ENCODE data around the gene PCBP3.
"Not testable (repeated sequence)": the region's sequence is repeated elsewhere in the genome, so short reads cannot be mapped to it uniquely, and the experiment has no call there.

PCBP3 gene

DNA sequence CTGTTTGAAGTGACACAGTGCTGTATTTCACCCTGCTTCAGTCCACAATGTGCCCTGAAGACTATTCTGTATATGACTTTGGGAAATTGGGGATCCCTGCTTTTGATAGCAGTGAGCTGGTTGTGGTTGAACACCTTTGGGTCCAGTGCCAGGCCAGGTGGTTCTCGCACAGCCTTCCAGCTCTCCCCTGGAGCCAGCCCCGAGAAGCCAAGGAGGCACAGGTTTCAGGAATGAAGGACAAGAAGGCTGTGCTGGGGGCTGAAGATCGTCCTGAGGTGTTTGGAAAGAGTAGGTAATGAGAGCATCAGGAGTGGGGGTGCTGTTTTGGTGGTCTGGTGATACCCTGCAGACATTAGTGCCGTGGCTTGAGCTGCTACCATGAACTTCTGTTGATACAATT lies 206.7 kb downstream of the PCBP3 start:
- FAIRE-seq = no peak

DNA sequence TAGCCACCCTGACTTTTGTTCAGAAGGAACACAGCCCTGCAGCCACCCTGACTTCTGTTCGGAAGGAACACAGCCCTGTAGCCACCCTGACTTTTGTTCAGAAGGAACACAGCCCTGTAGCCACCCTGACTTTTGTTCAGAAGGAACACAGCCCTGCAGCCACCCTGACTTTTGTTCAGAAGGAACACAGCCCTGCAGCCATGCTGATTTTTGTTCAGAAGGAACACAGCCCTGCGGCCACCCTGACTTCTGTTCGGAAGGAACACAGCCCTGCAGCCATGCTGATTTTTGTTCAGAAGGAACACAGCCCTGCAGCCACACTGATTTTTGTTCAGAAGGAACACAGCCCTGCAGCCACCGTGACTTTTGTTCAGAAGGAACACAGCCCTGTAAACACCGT lies 208.9 kb downstream of the PCBP3 start:
- FAIRE-seq = not testable (repeated sequence)

DNA sequence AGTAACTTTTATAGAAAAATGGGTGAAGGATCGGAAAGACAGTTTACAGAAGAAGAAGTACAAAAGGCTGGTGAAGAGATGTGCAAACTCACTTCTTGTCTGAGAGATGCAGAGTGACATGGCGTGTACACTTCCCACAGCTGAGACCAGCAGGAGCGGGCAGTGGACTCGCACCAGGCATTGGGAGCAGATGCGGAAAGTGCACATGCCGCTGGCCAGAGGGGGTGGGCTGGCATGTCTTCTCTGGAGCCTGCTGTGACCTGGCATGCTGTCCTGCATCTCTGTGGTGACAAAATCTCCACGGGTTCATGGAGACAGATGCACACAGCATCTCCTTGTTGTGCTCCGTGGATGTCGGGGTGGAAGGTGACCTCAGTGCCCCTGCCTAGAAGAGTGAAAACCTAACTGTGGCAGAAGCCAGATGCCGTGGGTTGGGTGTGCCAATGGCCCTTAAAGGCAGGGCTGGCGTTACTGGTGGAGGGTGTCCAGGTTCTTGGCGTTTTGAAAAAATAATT lies 209.4 kb downstream of the PCBP3 start:
- no peak for FAIRE-seq

DNA sequence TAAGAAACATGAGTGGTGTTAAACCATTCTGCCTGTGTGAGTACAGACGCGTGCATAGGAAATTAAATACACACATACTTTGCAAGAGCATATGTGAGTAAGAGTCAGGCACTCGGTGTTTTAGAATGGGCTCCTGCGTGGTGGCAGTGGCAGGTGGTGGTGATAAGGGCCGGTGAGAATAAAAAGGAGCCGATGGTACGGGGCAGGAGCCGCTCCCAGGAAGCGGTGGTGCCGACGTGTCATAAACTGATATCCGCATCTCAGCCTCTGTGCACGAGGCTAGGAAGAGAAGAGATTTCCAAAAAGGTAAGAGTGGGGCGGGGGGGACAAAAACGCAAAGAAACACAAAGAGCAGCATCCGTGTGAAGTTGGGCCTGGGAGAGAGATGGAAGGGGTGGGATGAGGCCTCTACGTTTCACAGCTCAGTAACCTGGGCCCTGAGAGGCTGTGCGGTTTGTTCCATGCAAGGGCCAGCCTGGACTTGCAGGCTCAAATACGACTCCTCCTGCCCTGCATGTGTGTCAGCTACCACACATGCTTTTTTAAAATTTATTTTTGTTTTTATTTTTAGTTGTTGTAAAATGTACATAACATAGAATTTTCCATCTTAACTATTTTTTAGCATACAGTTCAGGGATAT lies 210.3 kb downstream of the PCBP3 start:
- no peak for FAIRE-seq

DNA sequence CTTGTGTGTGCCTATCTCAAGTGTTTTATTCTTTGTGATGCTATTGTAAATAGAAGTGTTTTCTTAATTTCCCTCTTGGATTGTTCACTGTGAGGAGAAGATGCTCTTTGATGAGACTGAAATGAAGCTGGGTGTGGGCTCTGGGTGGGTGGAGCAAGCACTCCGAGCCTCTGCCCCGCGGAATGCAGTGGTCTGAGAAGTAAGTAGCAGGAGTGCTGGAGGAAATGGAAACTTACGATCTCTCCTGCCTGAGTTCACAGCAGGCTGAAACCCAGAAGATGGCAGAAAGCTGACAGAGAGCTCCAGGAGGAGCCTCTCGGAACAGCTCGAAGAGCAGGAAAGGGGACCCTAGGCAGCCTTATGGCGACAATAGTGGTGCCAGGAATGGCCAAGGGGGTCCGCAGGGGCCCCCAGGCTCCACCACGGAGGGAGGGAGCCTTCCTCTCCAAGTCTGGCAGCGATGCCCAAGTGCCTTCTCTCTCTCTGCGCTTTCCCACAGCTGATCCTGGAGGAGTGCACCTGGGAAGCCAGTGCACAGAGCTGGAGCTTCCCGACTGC lies 211.2 kb downstream of the PCBP3 start:
- FAIRE-seq = no peak

DNA sequence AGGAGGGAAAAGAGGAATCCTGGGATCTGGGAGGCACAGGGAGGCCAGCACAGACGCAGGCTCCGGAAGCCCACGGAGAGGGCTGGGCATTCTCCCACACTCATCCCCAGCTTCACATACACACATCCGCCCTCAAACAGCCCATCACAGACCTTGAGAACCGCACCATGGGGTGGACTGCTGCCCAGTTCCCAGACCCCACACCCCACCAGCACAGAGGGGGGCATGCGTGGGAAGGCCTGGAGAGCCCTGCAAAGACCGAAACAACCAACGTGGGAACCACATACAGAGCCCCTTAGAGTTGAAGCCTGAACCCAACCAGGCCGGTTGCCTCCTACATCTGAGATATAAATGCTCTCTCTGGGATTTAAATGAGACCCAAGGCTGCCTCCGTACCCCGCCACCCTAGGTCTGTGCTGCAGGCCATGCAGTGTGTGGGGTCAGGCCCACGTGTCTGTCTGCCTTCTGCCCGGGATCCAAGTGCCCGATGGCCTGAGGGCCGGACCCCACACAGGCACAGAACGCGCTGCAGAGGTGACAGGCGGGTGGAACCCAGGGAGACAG lies 211.8 kb downstream of the PCBP3 start:
- no peak for FAIRE-seq

DNA sequence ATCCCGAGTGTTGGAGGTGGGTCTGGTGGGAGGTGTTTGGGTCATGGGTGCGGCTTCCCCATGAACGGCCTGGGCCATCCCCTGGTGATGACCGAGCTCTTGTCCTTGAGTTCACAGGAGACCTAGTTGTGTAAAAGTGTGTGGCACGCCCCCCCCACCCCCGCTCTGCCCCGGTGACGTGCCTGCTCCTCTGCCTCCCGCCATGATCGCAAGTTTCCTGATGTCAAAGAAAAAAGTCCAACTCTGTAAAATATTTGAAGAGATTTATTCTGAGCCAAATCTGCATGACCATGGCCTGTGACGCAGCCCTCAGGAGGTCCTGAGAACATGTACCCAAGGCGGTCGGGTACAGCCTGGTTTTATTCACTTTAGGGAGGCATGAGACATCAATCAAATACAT lies 212.9 kb downstream of the PCBP3 start:
- no peak for FAIRE-seq

DNA sequence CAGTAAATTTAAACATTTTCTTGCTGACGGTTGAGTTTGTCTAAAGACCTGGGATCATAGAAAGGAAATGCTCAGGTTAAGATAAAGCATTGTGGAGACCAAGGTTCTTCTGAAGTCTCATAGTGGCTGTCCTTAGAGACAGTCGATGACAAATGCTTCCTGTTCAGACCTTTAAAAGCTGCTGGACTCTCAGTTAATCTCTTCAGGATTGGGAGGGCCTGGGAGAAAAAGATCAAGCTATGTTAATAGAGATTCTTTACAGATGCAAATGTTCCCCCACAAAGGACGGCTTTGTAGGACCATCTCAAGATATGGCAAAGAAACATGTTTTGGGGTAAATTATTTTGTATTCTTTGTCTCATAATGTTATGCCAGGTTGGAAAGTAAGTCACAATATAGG lies 213.4 kb downstream of the PCBP3 start:
- no peak for FAIRE-seq

DNA sequence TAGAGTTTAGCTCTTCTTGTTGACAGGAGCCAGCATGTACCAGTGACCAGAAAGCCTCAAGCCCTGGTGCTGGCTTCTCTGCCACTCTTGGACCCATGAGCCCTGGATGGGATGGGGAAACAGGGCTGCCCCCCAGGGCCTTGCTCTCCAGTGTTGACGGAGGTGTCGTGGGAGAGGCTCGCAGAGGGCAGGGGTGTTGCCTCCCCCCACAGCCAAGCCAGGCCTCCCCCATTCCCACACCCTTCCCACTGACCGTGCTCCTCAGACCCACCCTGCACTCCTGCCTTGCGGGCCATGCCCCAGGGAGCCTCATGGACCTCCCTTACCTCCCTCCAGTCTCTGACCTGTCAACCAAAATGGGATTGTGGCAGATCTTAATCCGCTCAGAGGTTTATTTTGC lies 214.2 kb downstream of the PCBP3 start:
- FAIRE-seq = no peak

DNA sequence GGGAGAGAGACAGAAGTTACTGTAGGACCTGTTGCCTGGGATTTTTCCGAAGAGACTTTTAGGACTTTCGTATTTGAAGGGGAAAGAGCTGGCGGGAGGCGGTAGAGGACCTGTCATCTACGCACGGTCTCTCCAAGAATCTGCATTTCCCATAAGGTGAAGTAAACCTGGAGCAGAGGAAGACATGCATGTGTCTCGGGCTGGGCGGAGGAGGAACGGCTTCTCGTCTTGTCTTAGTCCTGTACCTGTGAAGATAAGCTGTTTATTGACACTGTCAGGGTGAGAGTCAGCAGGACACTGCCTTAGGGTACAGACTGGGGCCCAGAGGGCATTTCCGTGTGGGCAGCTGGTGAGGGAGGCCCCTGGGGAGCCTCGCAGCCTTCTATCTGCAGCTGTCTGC lies 214.7 kb downstream of the PCBP3 start:
- FAIRE-seq = no peak

DNA sequence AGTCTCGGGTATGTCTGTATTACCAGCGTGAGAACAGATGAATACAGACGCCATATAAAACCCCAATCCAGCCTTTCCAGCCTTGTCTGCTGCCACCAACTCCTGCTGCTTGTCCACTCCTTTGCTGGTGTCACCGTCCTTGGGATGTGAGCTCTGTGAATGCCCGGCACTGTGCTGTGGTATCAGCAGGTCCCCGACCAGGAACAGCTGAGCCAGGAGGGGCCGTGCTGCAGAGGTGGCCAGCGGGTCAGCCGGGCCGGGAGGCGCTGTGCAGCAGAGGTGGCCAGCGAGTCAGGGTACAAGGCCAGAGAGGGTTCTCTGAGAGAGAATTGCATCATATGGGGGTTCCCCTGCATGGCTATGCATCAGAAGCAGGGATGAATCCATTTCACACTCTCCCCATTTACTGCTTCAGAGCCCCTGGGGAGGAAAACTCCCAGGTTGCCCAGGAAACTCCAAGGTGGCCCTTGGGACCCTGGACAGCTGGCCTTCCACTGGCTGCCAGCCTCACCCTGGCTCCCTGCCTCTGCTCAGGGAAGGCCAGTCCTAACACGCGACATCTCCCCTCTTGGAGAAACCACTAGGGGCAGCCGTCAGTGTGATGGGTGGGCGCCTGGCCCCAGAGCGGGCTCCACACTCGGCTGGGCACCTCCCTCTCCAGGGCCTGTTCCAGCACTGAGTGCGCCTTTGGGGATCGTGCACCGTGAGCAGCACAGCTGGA lies 215.7 kb downstream of the PCBP3 start:
- no peak for FAIRE-seq

DNA sequence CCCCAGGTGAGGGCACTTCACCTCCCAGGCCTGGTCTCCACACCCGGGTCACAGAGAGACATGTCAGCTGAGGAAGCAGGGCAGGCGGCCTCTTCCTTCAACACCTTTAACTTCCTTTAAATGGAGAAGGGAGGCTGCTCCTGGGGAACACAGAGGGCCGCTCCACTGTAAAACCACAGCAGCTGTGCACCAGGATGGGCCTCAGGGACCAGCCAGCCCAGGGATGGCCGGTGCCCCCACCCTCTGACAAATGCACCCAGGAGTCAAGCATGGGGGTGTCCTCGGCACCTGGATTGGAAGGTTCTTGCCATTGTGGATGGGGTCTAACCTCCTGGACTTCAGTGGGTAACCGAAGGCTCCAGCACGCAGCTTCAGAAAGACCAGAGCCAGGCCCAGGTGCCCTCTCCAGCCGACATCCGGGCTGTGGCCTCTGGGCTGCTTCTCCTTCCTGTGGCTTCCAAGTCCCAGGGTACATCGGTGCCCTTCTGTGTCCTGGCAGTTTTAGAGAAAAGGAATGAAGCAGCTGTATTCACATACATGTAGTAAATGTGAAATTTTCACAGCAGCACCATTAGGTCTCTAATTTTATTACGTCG lies 216.3 kb downstream of the PCBP3 start:
- FAIRE-seq = no peak

DNA sequence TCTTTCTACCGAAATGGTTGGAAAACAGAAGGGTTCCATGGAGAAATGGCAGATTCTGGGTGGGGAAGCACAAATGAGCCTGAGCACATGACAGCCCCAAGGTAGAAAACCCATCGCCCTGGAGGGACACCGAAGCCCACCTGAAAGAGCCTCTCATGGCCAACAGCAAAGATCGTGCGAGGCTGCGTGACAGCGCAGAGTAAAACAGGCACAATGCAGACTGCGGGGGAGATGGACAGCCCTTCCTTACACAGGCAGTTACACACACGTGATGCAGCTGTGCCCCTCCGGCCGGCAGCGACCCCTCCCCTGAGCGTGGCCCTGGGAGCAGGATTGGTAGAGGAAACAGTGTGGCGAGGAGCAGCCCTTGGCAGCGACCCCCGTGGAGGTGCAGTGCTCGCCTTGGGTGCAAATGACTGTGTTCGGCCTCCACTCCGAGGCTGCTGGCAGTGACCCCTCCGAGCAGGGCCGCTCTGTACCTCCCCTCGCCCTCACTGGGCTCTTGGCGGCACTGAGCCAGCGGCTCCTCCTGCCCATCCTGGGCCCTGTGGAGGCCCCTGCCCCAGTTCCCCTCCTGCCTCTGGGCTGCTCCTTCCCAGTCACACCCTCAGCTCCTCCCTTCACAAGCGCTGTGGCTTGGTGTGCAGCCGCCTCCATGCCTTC lies 217.1 kb downstream of the PCBP3 start:
- FAIRE-seq = no peak

DNA sequence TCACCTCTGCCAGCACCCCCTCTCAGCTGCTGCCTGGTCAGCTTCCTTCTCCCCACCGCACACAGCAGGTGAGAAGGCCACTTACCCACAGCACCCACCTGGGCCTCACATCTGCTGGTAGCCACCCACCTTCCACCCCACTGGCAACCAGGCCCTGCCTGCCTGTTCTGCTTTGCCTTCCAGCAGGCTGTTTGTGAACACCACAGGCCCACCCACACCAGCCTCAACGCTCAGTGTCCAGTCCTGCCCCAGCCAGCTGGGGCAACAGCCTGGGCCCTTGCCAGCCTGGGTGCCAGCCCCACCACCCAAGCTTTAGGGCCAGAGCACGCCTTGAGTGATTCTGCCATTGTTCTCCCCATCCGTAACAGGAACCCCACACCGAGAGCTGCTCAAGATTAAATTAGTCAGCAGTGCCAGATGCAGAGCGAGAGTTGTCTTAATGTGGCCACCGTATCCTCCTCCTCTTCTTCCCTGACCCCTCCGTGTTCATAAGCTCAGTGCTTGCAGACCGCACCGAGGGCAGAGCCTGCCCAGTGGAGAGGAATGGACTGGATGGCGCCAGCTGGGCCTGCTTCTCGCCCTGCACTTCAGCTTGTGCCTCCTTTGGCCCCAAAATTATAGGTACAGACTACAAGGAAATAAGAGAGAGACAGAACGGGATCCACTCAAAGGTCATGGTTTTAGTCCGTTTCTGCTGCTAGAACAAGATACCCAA lies 217.8 kb downstream of the PCBP3 start:
- no peak for FAIRE-seq

DNA sequence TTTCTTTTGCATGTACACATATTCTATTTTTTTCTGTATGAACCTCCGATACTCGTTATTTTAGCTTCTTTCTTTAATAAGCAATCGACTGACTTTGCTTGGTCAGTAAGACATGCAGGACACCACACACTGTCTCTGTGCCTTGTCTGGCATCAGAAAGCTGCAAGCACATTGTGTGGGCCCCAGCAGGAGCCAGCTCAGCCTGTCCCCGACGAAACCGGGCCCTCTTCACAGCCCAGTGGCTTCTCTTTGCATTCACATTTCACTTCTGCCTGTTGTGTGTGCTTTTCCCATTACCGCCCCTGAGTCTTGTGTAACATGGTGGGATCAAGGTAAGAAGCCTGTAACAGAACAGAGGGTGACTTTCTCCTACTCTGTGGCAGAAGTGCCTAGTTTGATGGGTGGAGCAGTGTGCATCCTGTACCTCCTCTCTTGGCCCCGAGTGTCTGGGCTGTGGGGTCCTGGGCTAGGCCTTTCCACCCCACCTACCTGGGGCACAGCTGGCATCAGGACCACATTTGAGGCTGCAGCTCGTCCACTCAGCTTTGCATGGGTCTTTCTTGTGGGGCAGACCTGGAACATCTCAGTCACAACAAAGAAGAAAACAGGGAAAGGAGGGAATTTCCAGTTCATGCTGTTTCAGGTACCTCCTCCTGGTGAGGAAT lies 219.2 kb downstream of the PCBP3 start:
- no peak for FAIRE-seq

DNA sequence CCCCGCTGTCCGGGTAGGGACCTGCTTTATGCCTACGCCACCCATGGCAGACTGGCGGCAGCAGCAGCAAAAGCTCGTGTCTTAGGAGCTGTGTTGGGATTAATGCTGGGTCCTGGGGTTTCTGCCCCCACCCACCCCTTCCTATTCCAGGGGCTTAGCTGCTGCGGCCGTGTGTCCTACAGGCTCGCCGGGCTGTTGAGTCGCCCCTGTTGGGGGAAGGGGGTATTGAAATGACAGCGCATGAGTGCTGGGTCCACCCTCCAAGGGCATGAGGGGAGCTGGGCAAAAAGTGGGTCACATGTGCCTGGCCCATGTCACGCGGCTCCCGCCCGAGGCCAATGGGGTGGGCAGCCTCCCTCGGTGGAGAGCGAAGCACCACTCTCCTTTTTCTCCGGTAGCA lies 219.7 kb downstream of the PCBP3 start:
- no peak for FAIRE-seq

DNA sequence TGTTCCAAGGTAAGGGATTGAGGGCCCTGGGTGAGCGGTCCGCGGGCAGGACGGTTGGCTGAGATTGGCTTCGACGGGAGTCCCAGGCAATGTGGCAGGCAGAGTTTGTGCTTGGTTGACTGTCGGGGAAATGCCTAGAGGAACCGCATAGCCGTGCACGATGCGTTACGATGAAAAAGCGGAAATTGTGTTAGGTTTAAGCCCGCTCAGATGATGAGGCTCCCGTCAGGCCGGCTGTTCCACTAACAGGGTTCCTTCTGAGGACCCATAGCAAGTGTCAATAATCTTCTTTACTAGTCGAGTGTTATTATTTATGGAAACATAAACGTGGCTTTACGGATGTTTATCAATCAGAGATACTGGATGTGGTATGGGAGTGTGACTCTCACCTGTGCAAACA lies 220.2 kb downstream of the PCBP3 start:
- FAIRE-seq = no peak

DNA sequence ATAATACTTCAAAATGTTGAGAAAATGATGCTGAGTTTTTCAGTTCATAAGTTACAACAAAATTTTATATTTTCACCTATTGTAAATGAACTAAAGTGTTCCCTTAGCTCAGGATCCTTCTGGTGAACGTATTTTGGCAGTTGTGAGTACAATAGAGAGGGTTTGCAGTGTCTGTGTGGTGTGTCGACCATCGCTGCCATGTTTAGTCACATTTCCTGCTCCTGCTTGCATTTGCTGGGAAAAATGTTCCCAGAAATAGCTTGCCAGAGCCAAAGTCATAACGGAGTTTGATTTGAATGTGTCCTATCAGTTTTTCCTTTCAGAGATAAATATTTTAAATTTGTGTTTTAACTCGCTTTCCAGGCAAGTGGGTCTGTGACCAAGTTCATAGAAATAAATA lies 220.9 kb downstream of the PCBP3 start:
- FAIRE-seq = no peak

DNA sequence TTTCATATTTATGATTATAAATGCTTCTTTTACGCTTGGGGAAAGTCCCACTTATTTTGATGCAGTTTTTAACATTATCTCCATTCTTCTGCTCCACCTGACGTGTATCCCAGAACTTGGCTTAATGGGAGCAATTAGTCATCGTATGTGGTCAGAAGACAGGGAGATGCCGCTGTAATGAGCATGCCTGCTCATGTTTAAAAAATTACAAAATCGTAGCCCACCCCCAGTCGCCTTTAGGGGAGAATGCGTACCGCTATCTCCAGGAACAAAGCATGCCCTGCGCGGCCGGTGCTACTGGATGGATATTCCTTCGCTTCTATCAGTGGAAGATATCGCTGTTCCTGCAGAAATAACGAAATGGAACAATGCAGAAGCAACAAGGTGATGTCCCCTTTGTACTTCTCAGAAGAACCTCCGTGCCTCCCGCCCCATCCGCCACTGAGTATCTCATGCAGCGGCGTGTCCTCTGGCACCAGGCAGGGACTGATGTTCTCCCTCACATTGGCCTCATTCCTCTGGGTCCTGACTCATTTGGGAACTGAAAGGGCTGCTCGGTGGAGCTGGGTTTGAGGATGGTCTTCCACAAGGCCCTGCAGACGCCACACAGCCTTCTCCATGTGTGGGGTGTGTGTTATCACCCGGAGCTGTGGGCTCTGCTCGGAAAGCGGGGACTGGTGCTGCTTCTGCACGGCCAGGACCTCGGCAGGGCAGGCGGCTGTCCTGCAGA lies 221.7 kb downstream of the PCBP3 start:
- no peak for FAIRE-seq

DNA sequence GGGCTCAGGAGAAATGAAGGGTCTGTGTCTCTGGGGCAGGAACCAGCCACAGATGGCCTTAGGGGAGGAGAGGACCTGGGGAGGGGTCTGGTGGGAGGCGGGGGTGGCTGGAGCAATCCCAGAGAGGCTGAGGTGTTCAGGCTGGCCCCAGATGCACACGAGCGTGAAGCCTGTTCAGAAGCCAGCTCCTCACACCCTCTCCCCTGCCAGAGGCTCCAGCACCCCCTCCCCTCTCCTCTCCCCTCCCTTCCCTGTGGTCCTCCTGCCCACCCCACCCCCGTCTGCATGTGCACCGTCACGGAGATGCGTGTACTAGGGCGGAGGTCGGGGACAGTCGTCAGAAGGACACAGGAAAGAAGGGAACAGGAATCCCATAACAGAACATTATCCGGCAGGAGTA lies 223.0 kb downstream of the PCBP3 start:
- no peak for FAIRE-seq

DNA sequence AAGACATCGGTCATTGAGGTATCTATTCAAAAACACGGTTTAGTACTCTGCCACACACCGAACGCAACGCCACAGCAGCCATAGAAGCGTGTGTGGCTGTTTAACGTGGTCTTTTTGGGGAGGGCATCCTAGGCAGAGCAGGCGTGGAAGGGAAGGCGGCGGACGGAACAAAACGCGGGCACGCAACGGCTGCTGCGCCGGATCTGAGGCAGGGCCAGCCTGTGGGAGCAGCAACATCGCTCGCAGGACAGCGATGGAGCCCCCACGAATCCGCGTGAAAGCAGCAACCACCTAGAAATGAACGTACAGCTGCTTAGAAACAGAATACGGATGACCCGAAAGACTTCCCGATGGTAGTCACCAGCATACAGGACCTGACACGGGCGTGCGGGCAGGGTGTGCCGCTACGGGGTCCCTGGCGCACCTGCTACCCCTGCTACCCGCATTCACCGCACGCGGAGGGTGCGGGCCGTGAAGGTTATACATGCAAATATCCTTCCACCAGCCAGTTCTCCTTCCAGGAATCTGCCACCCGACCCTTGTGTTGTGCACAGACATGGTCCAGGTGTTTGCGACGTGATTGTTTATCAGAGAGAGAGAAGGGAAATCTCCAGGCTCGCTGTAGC lies 223.6 kb downstream of the PCBP3 start:
- no peak for FAIRE-seq

All from TTC549 (cell line).